ENCODE results near the gene IDH3B. TPM values are rescaled to one million over a fixed set of nuclear protein-coding genes. Genes with fewer than 3 reads are reported as not detected.

IDH3B gene
- total and polyA plus RNA-seq, 9 of the 15 experiments (the other 6 are each of a cell fraction or from before 2014, with no cell fraction given), result 91.7 to 224 (median 155) TPM

- TF ChIP-seq E2F5 (CRISPR knock-in tag; IDR thresholded peaks at IDR 0.05), result 0 out of 2 replicates have a peak, but pooled peaks have one; percentile 52
- TF ChIP-seq RBFOX2 (IDR thresholded peaks at IDR 0.05; ENCODE audit: low read depth, low read length), result peak; percentile 96
- no peak for TF ChIP-seq FOXO4 (CRISPR knock-in tag; IDR thresholded peaks at IDR 0.05)
- TF ChIP-seq ZBTB17 (CRISPR knock-in tag; IDR thresholded peaks at IDR 0.05), result 0 out of 2 replicates have a peak, but pooled peaks have one; percentile 30
- TF ChIP-seq ETV5 (CRISPR knock-in tag; IDR thresholded peaks at IDR 0.05; ENCODE audit: low read depth), result no peak; the same call in 1 of the 2 replicates
- TF ChIP-seq, protein P1, sequence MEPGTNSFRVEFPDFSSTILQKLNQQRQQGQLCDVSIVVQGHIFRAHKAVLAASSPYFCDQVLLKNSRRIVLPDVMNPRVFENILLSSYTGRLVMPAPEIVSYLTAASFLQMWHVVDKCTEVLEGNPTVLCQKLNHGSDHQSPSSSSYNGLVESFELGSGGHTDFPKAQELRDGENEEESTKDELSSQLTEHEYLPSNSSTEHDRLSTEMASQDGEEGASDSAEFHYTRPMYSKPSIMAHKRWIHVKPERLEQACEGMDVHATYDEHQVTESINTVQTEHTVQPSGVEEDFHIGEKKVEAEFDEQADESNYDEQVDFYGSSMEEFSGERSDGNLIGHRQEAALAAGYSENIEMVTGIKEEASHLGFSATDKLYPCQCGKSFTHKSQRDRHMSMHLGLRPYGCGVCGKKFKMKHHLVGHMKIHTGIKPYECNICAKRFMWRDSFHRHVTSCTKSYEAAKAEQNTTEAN (CRISPR knock-in tag; IDR thresholded peaks at IDR 0.05), result 0 out of 2 replicates have a peak, but pooled peaks have one; percentile 37
- TF ChIP-seq, protein P2, sequence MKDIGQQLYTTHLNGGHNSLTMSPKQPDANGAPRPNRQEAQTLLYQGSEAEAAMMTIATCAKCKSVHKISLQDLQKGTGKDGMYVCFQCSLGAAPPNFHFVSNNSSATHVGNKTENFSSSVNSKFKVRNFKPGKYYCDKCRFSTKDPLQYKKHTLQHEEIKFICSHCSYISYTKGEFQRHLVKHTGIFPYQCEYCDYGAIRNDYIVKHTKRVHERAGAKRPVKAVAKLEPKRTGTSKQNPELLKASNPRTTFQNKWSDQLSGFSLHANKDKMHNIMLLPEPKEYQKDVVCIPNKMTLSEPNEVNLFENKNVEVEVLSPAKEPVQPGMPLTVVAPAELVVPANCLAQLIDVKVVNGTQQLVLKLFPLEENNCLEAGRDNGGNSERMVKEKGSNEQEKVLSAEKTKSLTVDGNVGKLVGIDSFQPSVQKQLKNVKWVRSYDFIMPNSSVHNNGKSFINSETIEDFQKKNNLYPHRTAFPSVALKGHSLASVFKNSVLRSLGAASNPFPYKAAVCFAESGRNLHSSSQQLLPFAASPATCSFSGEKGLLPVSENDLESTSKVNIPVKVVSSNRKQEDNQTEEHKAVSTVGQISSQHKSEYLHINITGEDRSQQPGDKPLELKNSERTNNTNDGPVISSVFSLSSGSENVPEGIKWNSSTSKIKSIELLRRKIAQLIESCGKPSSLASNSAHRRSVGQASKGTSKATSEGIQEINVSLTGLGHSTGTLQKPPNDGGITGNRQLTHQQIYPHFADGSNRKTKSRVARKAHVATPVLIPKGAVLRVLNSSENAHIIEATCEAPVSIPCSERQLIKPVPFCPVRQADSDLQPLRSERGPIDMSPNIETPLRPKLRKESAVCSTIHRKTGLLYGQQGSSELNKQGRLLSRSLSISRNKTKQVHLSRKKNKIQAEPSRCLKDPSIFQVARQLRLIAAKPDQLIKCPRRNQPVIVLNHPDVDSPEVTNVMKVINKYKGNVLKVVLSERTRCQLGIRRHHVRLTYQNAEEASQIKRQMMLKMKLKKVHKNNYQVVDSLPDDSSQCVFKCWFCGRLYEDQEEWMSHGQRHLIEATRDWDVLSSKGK (CRISPR knock-in tag; IDR thresholded peaks at IDR 0.05), result no peak
- no peak for TF ChIP-seq GATAD2A (IDR thresholded peaks at IDR 0.05)
- 0 out of 2 replicates have a peak, but pooled peaks have one; percentile 1 for TF ChIP-seq ZNF431 (CRISPR knock-in tag; IDR thresholded peaks at IDR 0.05)
- TF ChIP-seq HOXB6 (CRISPR knock-in tag; IDR thresholded peaks at IDR 0.05; ENCODE audit: borderline replicate concordance), result no peak
- no peak for TF ChIP-seq NCOA1 (IDR thresholded peaks at IDR 0.05; ENCODE audit: low read depth)
- TF ChIP-seq SP1 (CRISPR knock-in tag; IDR thresholded peaks at IDR 0.05), result peak; percentile 40; the same call in 1 of the 2 replicates
- no peak for TF ChIP-seq FOXM1 (IDR thresholded peaks at IDR 0.05; ENCODE audit: low read depth)
- TF ChIP-seq FOXM1 (CRISPR knock-in tag; IDR thresholded peaks at IDR 0.05; ENCODE audit: low read depth), result 0 out of 2 replicates have a peak, but pooled peaks have one; percentile 3
- no peak for TF ChIP-seq TFAP4 (CRISPR knock-in tag; IDR thresholded peaks at IDR 0.05; ENCODE audit: borderline replicate concordance)
Observed at GRCh38 chr20:2652724-2653555, 11.1 kb downstream of the IDH3B start (continued).

Measured in K562 (cell line).